Glutamatergic neuron (in vitro differentiated cells): ENCODE data around the gene SORD. TPM values are rescaled to one million over a fixed set of nuclear protein-coding genes. Genes with fewer than 3 reads are reported as not detected.

ENCODE experiments used
- DNase-seq: peaks from one replicate; pipeline ENCODE4 v3.0.0; 2022
- H3K27ac Mint-ChIP-seq: one replicate; pipeline ENCODE4 v1.8.0; 2020; ENCODE audit warnings: mild to moderate bottlenecking, mixed read lengths, inconsistent platforms; ENCODE audit not compliant: unreplicated experiment
- H3K27me3 Mint-ChIP-seq: one replicate; pipeline ENCODE4 v1.8.0; 2020; ENCODE audit warnings: mild to moderate bottlenecking, moderate library complexity, mixed read lengths, inconsistent platforms; ENCODE audit not compliant: unreplicated experiment
- H3K36me3 Mint-ChIP-seq: one replicate; pipeline ENCODE4 v1.8.0; 2020; ENCODE audit warnings: mild to moderate bottlenecking, mixed read lengths, inconsistent platforms; ENCODE audit not compliant: unreplicated experiment
- H3K4me1 Mint-ChIP-seq: one replicate; pipeline ENCODE4 v1.8.0; 2020; ENCODE audit warnings: mild to moderate bottlenecking, low read depth, mixed read lengths, inconsistent platforms; ENCODE audit not compliant: unreplicated experiment
- H3K4me3 Mint-ChIP-seq: one replicate; pipeline ENCODE4 v1.8.0; 2020; ENCODE audit warnings: mild to moderate bottlenecking, mixed read lengths, inconsistent platforms; ENCODE audit not compliant: unreplicated experiment
- H3K9me3 Mint-ChIP-seq: one replicate; pipeline ENCODE4 v1.8.0; 2020; ENCODE audit warnings: mild to moderate bottlenecking, moderate library complexity, mixed read lengths, inconsistent platforms; ENCODE audit not compliant: unreplicated experiment
- total RNA-seq: library from RNA; stranded (reverse); fragmentation: NEBNext Ultra II Directional; extraction: Animal tissue kit (Norgen Biotek cat#: 25700); gene quantifications from one replicate; pipeline ENCODE4 v1.2.1, GENCODE V29; 2021; ENCODE audit not compliant: unreplicated experiment
- TF ChIP-seq, protein P1 (sequence below): fragments of 200-600 bp; sonication (generic); IDR thresholded peaks from one replicate; pipeline ENCODE4 v1.5.0; 2021; ENCODE audit not compliant: partially characterized antibody, unreplicated experiment

Gene SORD
- total RNA-seq, 1 donor from 2014 or later: 29.1 TPM

DNA sequence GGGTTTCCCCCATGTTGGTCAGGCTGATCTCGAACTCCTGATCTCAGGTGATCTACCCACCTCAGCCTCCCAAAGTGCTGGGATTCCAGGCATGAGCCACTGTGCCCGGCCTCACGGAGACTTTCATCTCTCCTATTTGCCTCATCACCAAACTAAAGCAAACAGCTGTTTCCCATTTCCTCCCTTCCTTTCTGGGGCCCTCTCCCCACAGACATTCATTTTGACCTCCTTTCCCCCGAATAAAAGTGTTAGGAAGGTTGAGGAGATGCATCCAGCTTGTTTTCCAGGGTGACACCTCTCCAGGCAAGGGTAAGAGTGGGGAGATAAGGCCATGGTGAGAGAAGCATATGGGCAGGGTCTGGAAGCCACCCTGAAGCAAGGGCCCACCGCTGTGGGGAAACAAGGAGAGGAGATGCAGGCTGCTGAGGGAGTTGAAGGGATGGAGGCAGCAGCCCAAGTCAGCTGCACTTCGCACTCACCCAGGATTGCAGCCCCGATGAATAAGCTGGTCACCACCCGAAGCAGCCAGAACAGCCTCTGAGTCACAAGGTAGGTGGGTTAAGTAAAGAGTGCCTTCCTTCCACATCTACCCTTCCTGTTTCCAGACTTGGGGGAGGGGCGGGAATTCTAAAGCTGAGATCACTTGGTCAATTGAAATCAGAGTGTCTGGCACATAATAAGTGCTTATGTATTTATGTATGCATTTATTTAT is 98.9 kb downstream of the SORD start:
- H3K9me3 Mint-ChIP-seq: peaks cover 3% of the 10 kb centered on the region
- H3K27me3 Mint-ChIP-seq: peaks cover 22% of the 10 kb centered on the region
- DNase-seq: no peak
- TF ChIP-seq, protein P1, sequence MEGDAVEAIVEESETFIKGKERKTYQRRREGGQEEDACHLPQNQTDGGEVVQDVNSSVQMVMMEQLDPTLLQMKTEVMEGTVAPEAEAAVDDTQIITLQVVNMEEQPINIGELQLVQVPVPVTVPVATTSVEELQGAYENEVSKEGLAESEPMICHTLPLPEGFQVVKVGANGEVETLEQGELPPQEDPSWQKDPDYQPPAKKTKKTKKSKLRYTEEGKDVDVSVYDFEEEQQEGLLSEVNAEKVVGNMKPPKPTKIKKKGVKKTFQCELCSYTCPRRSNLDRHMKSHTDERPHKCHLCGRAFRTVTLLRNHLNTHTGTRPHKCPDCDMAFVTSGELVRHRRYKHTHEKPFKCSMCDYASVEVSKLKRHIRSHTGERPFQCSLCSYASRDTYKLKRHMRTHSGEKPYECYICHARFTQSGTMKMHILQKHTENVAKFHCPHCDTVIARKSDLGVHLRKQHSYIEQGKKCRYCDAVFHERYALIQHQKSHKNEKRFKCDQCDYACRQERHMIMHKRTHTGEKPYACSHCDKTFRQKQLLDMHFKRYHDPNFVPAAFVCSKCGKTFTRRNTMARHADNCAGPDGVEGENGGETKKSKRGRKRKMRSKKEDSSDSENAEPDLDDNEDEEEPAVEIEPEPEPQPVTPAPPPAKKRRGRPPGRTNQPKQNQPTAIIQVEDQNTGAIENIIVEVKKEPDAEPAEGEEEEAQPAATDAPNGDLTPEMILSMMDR: no peak
- no peaks in the 10 kb centered on the region for H3K36me3 Mint-ChIP-seq
- no peak overlapping the region for H3K27ac Mint-ChIP-seq
- H3K4me1 Mint-ChIP-seq: no peaks in the 10 kb centered on the region
- no peak overlapping the region for H3K4me3 Mint-ChIP-seq

DNA sequence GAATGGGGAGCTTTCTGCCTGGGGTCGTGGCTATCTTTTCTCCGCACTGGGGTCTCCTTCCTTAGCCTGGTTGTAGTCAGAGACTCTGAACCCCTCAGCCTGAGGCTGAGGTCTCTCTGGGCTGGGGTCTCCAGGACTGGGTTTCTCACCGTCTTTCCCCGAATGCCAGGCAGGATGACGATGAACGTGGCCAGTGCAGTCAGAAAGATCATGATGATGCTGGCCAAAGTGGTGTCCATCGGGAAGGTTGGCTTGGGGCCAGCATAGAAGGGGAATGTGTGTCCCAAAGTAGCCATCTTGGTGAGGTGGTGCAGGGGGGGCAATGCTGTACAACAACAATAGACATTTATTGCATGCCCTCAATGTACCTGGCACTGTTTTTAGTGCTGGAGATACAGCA is 99.7 kb downstream of the SORD start:
- Mint-ChIP-seq H3K36me3 (no peaks in the 10 kb centered on the region), H3K9me3 (peaks cover 3% of the 10 kb centered on the region), H3K4me1 (no peaks in the 10 kb centered on the region), H3K27me3 (peaks cover 19% of the 10 kb centered on the region), H3K27ac (no peak overlapping the region), H3K4me3 (no peak overlapping the region)
- TF ChIP-seq, protein P1: no peak
- no peak for DNase-seq

DNA sequence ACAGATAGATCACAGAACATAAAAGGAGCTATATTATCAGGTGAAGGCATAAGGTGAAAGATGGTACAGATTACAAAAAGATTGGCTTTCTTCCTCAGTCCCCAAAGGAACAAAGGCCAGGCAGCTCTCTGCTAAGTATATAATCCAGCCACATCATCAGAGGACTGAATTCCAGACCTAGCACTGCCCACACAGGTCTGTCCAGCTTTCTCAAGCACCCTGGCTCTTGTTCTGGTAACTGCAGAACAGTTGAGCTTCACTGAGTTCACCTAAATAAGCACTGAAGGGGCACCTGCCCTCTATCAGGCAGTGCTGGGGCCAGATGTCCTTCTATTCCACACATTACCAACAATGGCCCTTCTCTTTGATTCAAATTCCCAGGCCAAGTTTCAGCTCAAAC is 100.4 kb downstream of the SORD start:
- no peak overlapping the region for H3K4me3 Mint-ChIP-seq
- no peaks in the 10 kb centered on the region for H3K36me3 Mint-ChIP-seq
- H3K4me1 Mint-ChIP-seq: no peaks in the 10 kb centered on the region
- DNase-seq: peak; percentile 4
- peaks cover 19% of the 10 kb centered on the region for H3K27me3 Mint-ChIP-seq
- no peak overlapping the region for H3K27ac Mint-ChIP-seq
- peaks cover 3% of the 10 kb centered on the region for H3K9me3 Mint-ChIP-seq
- TF ChIP-seq, protein P1: no peak

DNA sequence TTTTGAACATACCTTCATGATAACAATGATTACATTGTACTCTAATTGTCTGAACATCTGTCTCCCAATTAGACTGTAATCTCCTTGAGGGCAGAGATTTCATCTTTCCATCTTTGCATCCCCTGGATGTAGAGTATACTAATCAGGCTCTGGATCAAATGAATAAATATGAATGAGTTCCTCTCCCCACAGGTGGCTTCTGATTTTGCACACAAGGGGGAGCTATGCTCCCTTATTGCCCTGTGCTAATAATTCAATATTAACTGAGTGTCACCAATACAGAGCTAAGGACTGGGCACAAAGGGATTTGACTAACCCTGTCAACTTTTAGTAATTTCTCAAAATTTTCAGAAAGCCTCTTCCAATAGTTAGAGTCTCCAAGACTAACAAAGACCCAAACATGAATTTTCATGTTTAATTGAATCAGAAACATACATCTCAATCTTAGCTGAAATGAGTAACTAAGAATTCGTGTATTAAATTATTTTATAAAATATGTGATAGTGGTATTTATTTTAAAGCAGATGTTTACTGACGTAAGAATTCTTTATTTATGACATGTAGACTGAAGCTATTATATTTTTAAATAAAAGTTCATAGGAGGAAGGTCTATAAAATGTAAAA is 103.7 kb downstream of the SORD start:
- DNase-seq: no peak
- H3K4me1 Mint-ChIP-seq: no peaks in the 10 kb centered on the region
- peaks cover 17% of the 10 kb centered on the region for H3K27me3 Mint-ChIP-seq
- H3K36me3 Mint-ChIP-seq: no peaks in the 10 kb centered on the region
- TF ChIP-seq, protein P1: peak; percentile 68
- H3K9me3 Mint-ChIP-seq: peaks cover 2% of the 10 kb centered on the region
- H3K27ac Mint-ChIP-seq: no peak overlapping the region
- H3K4me3 Mint-ChIP-seq: no peak overlapping the region

Other genes with a start within 250 kb of the SORD start
- gene TERB2, start 66.5 kb upstream of the SORD start, total RNA-seq: not detected
- gene DUOX2, start 91.0 kb downstream of the SORD start, total RNA-seq: not detected
- not detected for gene DUOXA2, start 91.1 kb downstream of the SORD start, total RNA-seq
- gene DUOXA1, start 106.7 kb downstream of the SORD start, total RNA-seq: not detected
- gene DUOX1, start 106.8 kb downstream of the SORD start, total RNA-seq: not detected
- 309 TPM for gene SHF, start 164.8 kb downstream of the SORD start, total RNA-seq
- not detected for gene SLC28A2, start 229.0 kb downstream of the SORD start, total RNA-seq